Smooth muscle cell (in vitro differentiated cells): ENCODE data around the gene CCDC106. TPM values are rescaled to one million over a fixed set of nuclear protein-coding genes. Genes with fewer than 3 reads are reported as not detected.

Experiments
- DNase-seq: peaks from one replicate; lab custom pipeline; 2025; ENCODE audit not compliant: unreplicated experiment; lab: John Stamatoyannopoulos, UW
- H2AFZ ChIP-seq: fragments of 200-600 bp; sonication (generic); 2 replicates; pipeline ENCODE4 v1.6.0; 2016; ENCODE audit warnings: antibody characterized with exemption, low read depth, mild to moderate bottlenecking
- H3F3A ChIP-seq: fragments of 200-600 bp; sonication (generic); 2 replicates; pipeline ENCODE4 v1.6.0; 2017; ENCODE audit warnings: antibody characterized with exemption, low read depth
- H3K27ac ChIP-seq: fragments of 200-600 bp; sonication (generic); 2 replicates; pipeline ENCODE4 v1.5.1; 2016; ENCODE audit warnings: low read depth, mild to moderate bottlenecking
- H3K27me3 ChIP-seq: fragments of 200-600 bp; sonication (generic); 2 replicates; pipeline ENCODE4 v1.6.1; 2016; ENCODE audit warnings: low read depth, mild to moderate bottlenecking
- H3K36me3 ChIP-seq: fragments of 200-600 bp; sonication (generic); 2 replicates; pipeline ENCODE4 v1.5.1; 2016; ENCODE audit warnings: low read depth
- H3K4me1 ChIP-seq: fragments of 200-600 bp; sonication (generic); 2 replicates; pipeline ENCODE4 v1.5.1; 2016; ENCODE audit warnings: low read depth
- H3K4me2 ChIP-seq: fragments of 200-600 bp; sonication (generic); 2 replicates; pipeline ENCODE4 v1.6.0; 2016; ENCODE audit warnings: mild to moderate bottlenecking
- H3K4me3 ChIP-seq: fragments of 200-600 bp; sonication (generic); 2 replicates; pipeline ENCODE4 v1.5.1; 2016; ENCODE audit warnings: mild to moderate bottlenecking
- H3K79me2 ChIP-seq: fragments of 200-600 bp; sonication (generic); 2 replicates; pipeline ENCODE4 v1.6.0; 2016; ENCODE audit warnings: low read depth, mild to moderate bottlenecking
- H3K9ac ChIP-seq: fragments of 200-600 bp; sonication (generic); 2 replicates; pipeline ENCODE4 v1.6.0; 2016; ENCODE audit warnings: low read depth
- H3K9me3 ChIP-seq: fragments of 200-600 bp; sonication (generic); replicated peaks from 2 replicates; pipeline ENCODE4 v1.5.1; 2016; ENCODE audit warnings: low read depth
- H4K20me1 ChIP-seq: fragments of 200-600 bp; sonication (generic); 2 replicates; pipeline ENCODE4 v1.6.0; 2016; ENCODE audit warnings: low read depth
- CTCF ChIP-seq: fragments of 200-600 bp; sonication (generic); IDR thresholded peaks from 2 replicates; pipeline ENCODE4 v1.5.1; 2017; ENCODE audit warnings: borderline replicate concordance, mild to moderate bottlenecking, antibody characterized with exemption; ENCODE audit not compliant: insufficient read depth, poor library complexity, severe bottlenecking
- WGBS: methylation state at CpG from one replicate; pipeline ENCODE4 v1.1.7; 2016; ENCODE audit warnings: low lambda C conversion rate; 5-methylcytosine and 5-hydroxymethylcytosine counted together
- polyA plus RNA-seq: library from polyadenylated mRNA; unstranded; fragments of >200 nt; fragmentation: Nextera tagmentation; extraction: Ambion mirVana; gene quantifications from 2 replicates; pipeline ENCODE4 v1.2.1, GENCODE V29; 2016
- total RNA-seq: library from RNA; depleted of rRNA; stranded (reverse); fragments of >200 nt; gene quantifications from 2 replicates; pipeline ENCODE4 v1.2.3, GENCODE V29; 2014

The CCDC106 gene
- total and polyA plus RNA-seq, 2 experiments from 2014 or later, result 6.9 to 18.3 TPM

DNA sequence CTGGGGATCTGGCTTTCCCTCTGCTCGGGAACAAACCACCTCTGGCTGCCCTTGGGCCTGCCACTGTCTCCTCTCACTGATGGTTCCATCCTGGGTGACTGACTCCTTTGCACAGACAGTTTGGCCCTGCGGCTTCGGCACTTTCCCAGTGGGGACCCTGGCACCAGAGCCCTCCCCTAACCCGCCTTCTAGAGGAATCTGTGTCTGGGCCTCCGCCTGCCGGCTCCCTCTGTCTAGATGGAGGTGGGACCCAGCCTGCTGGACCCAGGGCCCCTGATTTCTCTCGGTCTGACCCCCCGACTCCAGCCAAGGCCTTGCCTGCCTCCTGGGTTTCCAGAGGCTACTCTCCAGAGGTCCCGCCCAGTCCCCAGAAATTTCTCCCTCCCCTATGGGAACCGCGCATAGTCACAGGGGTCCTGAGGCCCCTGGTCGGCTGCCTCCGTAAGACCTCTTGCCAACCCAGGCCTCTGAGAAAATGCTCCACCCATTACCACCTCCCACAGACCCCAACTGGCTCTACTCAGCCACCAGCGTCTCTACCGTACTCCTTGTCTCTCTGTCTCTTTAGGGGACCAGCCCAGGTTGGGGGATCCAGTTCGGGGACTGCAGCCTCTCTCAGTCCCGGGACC, 2.7 kb downstream of the CCDC106 start:
- no peak for TF ChIP-seq CTCF
- Histone ChIP-seq H3K9ac (no peak overlapping the region), H3K9me3 (no peaks in the 10 kb centered on the region), H4K20me1 (peaks cover 3% of the 10 kb centered on the region), H3K4me1 (peaks cover 8% of the 10 kb centered on the region), H3K36me3 (no peaks in the 10 kb centered on the region), H3K27me3 (no peaks in the 10 kb centered on the region), H3K27ac (no peak overlapping the region), H2AFZ (no peak overlapping the region), H3K4me3 (no peak overlapping the region), H3K4me2 (no peak overlapping the region), H3K79me2 (peaks cover 26% of the 10 kb centered on the region), H3F3A (peaks cover 9% of the 10 kb centered on the region)
- no peak for DNase-seq
- 93% methylated on average over 17 of the region's 17 CpGs for whole genome bisulfite sequencing

DNA sequence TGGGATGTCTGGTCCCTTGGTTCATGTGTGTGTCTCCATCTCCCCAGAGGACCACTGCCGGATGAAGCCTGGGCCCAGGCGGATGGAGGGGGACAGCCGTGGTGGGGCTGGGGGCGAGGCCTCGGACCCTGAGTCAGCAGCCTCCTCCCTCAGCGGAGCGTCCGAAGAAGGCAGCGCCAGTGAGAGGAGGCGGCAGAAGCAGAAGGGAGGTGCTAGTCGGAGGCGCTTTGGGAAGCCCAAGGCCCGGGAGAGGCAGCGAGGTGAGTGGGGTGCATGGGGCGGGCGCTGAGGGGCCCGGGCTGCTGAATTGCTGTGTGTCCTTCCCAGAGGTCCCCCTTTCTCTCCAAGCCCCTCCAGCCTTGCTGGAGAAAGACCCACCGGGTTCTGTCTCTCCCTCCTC, 3.2 kb downstream of the CCDC106 start:
- no peak overlapping the region for H3K27ac ChIP-seq
- DNase-seq, result no peak
- no peaks in the 10 kb centered on the region for H3K9me3 ChIP-seq
- H3K79me2 ChIP-seq, result peaks cover 26% of the 10 kb centered on the region
- peaks cover 9% of the 10 kb centered on the region for H3F3A ChIP-seq
- H4K20me1 ChIP-seq, result peaks cover 8% of the 10 kb centered on the region
- WGBS, result 85% methylated on average over 18 of the region's 18 CpGs
- peaks cover 10% of the 10 kb centered on the region for H3K4me1 ChIP-seq
- no peaks in the 10 kb centered on the region for H3K36me3 ChIP-seq
- no peak for TF ChIP-seq CTCF
- H3K27me3 ChIP-seq, result no peaks in the 10 kb centered on the region
- H3K4me2 ChIP-seq, result no peak overlapping the region
- no peak overlapping the region for H3K4me3 ChIP-seq
- H2AFZ ChIP-seq, result no peak overlapping the region
- no peak overlapping the region for H3K9ac ChIP-seq

DNA sequence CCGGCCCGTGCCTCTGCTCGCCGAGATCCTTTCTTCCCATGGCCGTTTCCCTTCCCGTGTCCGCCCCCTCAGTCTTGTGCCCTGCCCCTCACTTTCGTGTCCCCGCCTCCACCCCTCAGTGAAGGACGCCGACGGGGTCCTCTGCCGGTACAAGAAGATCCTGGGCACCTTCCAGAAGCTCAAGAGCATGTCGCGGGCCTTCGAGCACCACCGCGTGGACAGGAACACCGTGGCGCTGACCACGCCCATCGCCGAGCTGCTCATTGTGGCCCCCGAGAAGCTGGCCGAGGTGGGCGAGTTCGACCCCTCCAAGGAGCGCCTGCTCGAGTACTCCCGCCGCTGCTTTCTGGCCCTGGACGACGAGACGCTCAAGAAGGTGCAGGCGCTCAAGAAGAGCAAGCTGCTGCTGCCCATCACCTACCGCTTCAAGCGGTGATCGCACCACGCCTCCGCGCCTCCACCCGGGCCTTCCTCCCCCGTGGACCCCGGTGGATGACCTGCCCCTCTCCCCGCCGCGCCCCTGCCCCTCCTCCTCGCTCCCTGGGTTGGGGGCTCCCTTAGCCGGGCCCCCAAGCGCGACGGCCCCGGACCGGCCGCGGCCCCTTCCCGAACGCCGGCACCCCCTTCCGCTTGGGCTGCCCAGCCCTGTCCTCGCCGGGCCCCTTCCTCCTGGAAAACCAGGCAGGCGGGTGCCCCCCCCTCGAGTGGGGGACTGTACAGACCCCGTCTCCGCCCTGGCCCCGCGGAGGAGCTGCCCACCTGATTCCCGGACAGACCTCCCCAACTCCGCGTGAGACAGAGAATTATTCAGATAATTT, 4.5 kb downstream of the CCDC106 start:
- H3K4me2 ChIP-seq, result peak overlapping the region; percentile 81
- no peak overlapping the region for H3K9ac ChIP-seq
- no peak overlapping the region for H2AFZ ChIP-seq

More for the DNA sequence above, 4.5 kb downstream of the CCDC106 start:
- peaks cover 15% of the 10 kb centered on the region for H3K4me1 ChIP-seq
- no peaks in the 10 kb centered on the region for H3K27me3 ChIP-seq
- DNase-seq, result no peak
- H3K4me3 ChIP-seq, result peak overlapping the region; percentile 86
- H4K20me1 ChIP-seq, result peaks cover 21% of the 10 kb centered on the region
- H3F3A ChIP-seq, result peaks cover under 1% of the 10 kb centered on the region
- H3K27ac ChIP-seq, result no peak overlapping the region
- 31% methylated on average over 39 of the region's 71 CpGs for WGBS
- H3K36me3 ChIP-seq, result no peaks in the 10 kb centered on the region
- H3K9me3 ChIP-seq, result no peaks in the 10 kb centered on the region
- peaks cover 26% of the 10 kb centered on the region for H3K79me2 ChIP-seq
- TF ChIP-seq CTCF, result no peak
